Neuron (in vitro differentiated cells): ENCODE data around the gene RHD.
"Not testable (repeated sequence)": the region's sequence is repeated elsewhere in the genome, so short reads cannot be mapped to it uniquely, and the experiment has no call there.

ENCODE experiments used
- H2AFZ ChIP-seq: one replicate; pipeline ENCODE4 v1.6.1; 2013; ENCODE audit warnings: low read depth, mild to moderate bottlenecking, inconsistent platforms, low read length, moderate library complexity
- H3K27me3 ChIP-seq: one replicate; pipeline ENCODE4 v1.6.1; 2013; ENCODE audit warnings: low read length; ENCODE audit not compliant: insufficient read depth
- H3K36me3 ChIP-seq: one replicate; pipeline ENCODE4 v1.6.1; 2013; ENCODE audit warnings: low read length; ENCODE audit not compliant: insufficient read depth
- H3K4me1 ChIP-seq: one replicate; pipeline ENCODE4 v1.6.1; 2013; ENCODE audit warnings: low read length; ENCODE audit not compliant: insufficient read depth
- H3K4me3 ChIP-seq: 2 replicates; pipeline ENCODE4 v1.5.1; 2013; ENCODE audit warnings: mild to moderate bottlenecking, low read length, moderate library complexity
- H3K9me3 ChIP-seq: one replicate; pipeline ENCODE4 v1.6.1; 2013; ENCODE audit warnings: low read length

RHD gene

GRCh38 chr1:25336922-25337354 lies 64.6 kb downstream of the RHD start:
- not testable (repeated sequence) for H3K4me1 ChIP-seq, H3K36me3 ChIP-seq, H3K27me3 ChIP-seq

GRCh38 chr1:25337483-25338187 lies 65.3 kb downstream of the RHD start:
- peak overlapping the region; percentile 84 for H3K4me3 ChIP-seq
- not testable (repeated sequence) for H3K27me3 ChIP-seq, H3K9me3 ChIP-seq, H3K4me1 ChIP-seq, H2AFZ ChIP-seq, H3K36me3 ChIP-seq

More at GRCh38 chr1:25336922-25337354, 64.6 kb downstream of the RHD start:
- not testable (repeated sequence) for H3K9me3 ChIP-seq, H2AFZ ChIP-seq
- H3K4me3 ChIP-seq = peak overlapping the region; percentile 61

- Histone ChIP-seq H3K36me3 (peaks cover 8% of the 10 kb centered on the region), H3K4me1 (peaks cover 5% of the 10 kb centered on the region), H3K27me3 (no peaks in the 10 kb centered on the region), H3K4me3 (peak within 1 kb of the TSS; percentile 84), H2AFZ (peak within 1 kb of the TSS; percentile 84), H3K9me3 (no peaks in the 10 kb centered on the region)
Measured at GRCh38 chr1:25338188-25338981, 66.1 kb downstream of the RHD start, which contains the start of gene TMEM50A. TMEM50A (plus strand) TSS chr1:25338334; CDS start chr1:25340487, 2,153 bp downstream.

GRCh38 chr1:25338986-25339385 lies 66.7 kb downstream of the RHD start:
- Histone ChIP-seq H3K36me3 (peaks cover 14% of the 10 kb centered on the region), H3K9me3 (no peaks in the 10 kb centered on the region), H3K4me1 (peaks cover 5% of the 10 kb centered on the region), H3K4me3 (peak overlapping the region; percentile 84), H3K27me3 (no peaks in the 10 kb centered on the region), H2AFZ (peak overlapping the region; percentile 84)

- Histone ChIP-seq H3K36me3 (peaks cover 22% of the 10 kb centered on the region), H3K9me3 (no peaks in the 10 kb centered on the region), H3K4me3 (no peak overlapping the region), H2AFZ (no peak overlapping the region), H3K4me1 (peaks cover 5% of the 10 kb centered on the region), H3K27me3 (no peaks in the 10 kb centered on the region)
Measured at GRCh38 chr1:25341746-25342145, 69.4 kb downstream of the RHD start.

GRCh38 chr1:25342846-25343245 lies 70.5 kb downstream of the RHD start:
- H3K4me3 ChIP-seq = no peak overlapping the region
- H2AFZ ChIP-seq = no peak overlapping the region
- H3K36me3 ChIP-seq = peaks cover 25% of the 10 kb centered on the region
- H3K4me1 ChIP-seq = peaks cover 5% of the 10 kb centered on the region
- H3K9me3 ChIP-seq = no peaks in the 10 kb centered on the region
- no peaks in the 10 kb centered on the region for H3K27me3 ChIP-seq

GRCh38 chr1:25343872-25344271 lies 71.6 kb downstream of the RHD start:
- Histone ChIP-seq H2AFZ (no peak overlapping the region), H3K4me1 (peaks cover 5% of the 10 kb centered on the region), H3K27me3 (no peaks in the 10 kb centered on the region), H3K4me3 (no peak overlapping the region), H3K9me3 (no peaks in the 10 kb centered on the region), H3K36me3 (peaks cover 27% of the 10 kb centered on the region)

- Histone ChIP-seq H3K4me3 (no peak overlapping the region), H3K36me3 (peaks cover 32% of the 10 kb centered on the region), H3K4me1 (no peaks in the 10 kb centered on the region)
Measured at GRCh38 chr1:25347556-25347955, 75.2 kb downstream of the RHD start.

GRCh38 chr1:25349606-25350005 lies 77.3 kb downstream of the RHD start:
- Histone ChIP-seq H3K36me3 (peaks cover 32% of the 10 kb centered on the region), H3K27me3 (no peaks in the 10 kb centered on the region)

More at GRCh38 chr1:25347556-25347955, 75.2 kb downstream of the RHD start:
- no peak overlapping the region for H2AFZ ChIP-seq
- H3K9me3 ChIP-seq = no peaks in the 10 kb centered on the region
- H3K27me3 ChIP-seq = no peaks in the 10 kb centered on the region

GRCh38 chr1:25355841-25356395 lies 83.6 kb downstream of the RHD start:
- no peaks in the 10 kb centered on the region for H3K27me3 ChIP-seq
- H2AFZ ChIP-seq = no peak overlapping the region
- H3K9me3 ChIP-seq = no peaks in the 10 kb centered on the region
- peaks cover 67% of the 10 kb centered on the region for H3K36me3 ChIP-seq
- no peak overlapping the region for H3K4me3 ChIP-seq
- no peaks in the 10 kb centered on the region for H3K4me1 ChIP-seq

More at GRCh38 chr1:25349606-25350005, 77.3 kb downstream of the RHD start:
- Histone ChIP-seq H3K4me1 (no peaks in the 10 kb centered on the region), H3K9me3 (no peaks in the 10 kb centered on the region), H3K4me3 (no peak overlapping the region), H2AFZ (no peak overlapping the region)

GRCh38 chr1:25356441-25356840 lies 84.1 kb downstream of the RHD start:
- Histone ChIP-seq H3K9me3 (no peaks in the 10 kb centered on the region), H2AFZ (no peak overlapping the region), H3K27me3 (no peaks in the 10 kb centered on the region), H3K4me1 (no peaks in the 10 kb centered on the region), H3K4me3 (no peak overlapping the region), H3K36me3 (peaks cover 71% of the 10 kb centered on the region)

GRCh38 chr1:25356848-25357247 lies 84.5 kb downstream of the RHD start:
- Histone ChIP-seq H3K4me1 (no peaks in the 10 kb centered on the region), H3K27me3 (no peaks in the 10 kb centered on the region), H3K36me3 (peaks cover 73% of the 10 kb centered on the region)

More at GRCh38 chr1:25356848-25357247, 84.5 kb downstream of the RHD start:
- no peak overlapping the region for H3K4me3 ChIP-seq
- H2AFZ ChIP-seq = no peak overlapping the region
- H3K9me3 ChIP-seq = no peaks in the 10 kb centered on the region
